Measurements from ENCODE around the gene STMN3.
"Not testable (repeated sequence)": the region's sequence is repeated elsewhere in the genome, so short reads cannot be mapped to it uniquely, and the experiment has no call there.

The STMN3 gene

DNA sequence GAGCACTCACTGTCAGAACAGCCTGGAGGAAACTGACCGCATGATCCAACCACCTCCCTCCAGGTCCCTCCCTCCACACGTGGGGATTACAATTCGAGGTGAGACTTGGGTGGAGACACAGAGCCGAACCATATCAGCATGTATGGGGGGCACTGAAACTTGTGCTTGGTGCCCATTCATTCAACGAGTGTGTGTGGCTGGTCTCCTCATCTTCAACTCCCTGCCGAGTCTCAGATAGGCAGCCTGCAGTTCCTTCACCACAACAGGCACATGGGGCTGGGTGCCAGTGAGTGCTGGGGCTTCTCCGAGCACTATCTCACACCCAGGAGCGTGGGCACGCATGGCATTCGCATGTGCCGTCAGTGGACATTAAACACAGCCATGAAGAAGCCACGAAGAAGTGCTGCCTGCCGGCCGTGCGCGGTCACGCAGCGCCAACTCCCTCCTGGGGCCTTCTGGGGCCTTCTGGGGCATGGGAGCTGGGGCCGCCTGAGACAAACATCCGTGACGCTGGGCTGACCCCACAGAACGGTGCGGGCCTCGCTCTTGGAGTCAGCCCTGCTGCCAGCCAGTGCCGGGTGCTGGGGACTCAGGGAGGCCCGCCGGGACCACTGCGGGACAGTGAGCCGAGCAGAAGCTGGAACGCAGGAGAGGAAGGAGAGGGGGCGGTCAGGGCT is 4.2 kb upstream of the STMN3 start:
- no peaks in the 10 kb centered on the region for H3K9me3 ChIP-seq (ENCODE audit: insufficient read depth, low read length)
- H3K4me3 ChIP-seq (ENCODE audit: insufficient read length, low read depth) = peak overlapping the region; percentile 79
- H3K36me3 ChIP-seq (ENCODE audit: insufficient read depth, insufficient read length, low read length) = peaks cover 33% of the 10 kb centered on the region
- H3K27me3 ChIP-seq (ENCODE audit: insufficient read depth, insufficient read length) = no peaks in the 10 kb centered on the region
- H3K4me1 ChIP-seq (ENCODE audit: insufficient read depth, insufficient read length) = peaks cover 20% of the 10 kb centered on the region
- peak overlapping the region; percentile 94 for H3K9ac ChIP-seq (ENCODE audit: insufficient read length, low read depth)
- no peak for DNase-seq (ENCODE audit: low read depth, low spot score)
- TF ChIP-seq SUZ12 (IDR thresholded peaks at IDR 0.05; ENCODE audit: extremely low read depth, insufficient read depth, insufficient read length) (no peak), ZNF274 (IDR thresholded peaks at IDR 0.05; ENCODE audit: low read depth, low read length) (no peak), YY1 (IDR thresholded peaks at IDR 0.05; ENCODE audit: insufficient read depth, insufficient read length) (no peak)

DNA sequence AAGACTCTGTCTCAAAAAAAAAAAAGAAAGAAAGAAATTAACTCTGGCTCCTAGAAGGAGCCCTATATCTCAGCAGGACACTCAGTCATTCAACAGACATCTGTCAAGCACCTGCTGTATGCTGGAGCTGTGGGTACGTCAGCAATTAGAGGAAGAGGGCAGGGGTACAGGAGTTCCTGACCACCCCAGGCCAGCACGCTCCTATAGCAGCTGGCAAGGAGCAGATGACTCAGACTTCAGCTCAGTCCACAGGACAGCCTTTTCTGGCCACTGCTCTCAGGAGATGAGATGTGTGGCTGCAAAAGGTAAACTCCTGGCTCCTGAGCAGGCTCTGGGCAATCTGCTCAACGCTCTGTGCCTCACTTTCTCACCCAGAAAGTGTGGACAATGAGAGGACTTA is 3.2 kb upstream of the STMN3 start:
- no peaks in the 10 kb centered on the region for H3K9me3 ChIP-seq (ENCODE audit: insufficient read depth, low read length)
- H3K9ac ChIP-seq (ENCODE audit: insufficient read length, low read depth) = no peak overlapping the region
- H3K36me3 ChIP-seq (ENCODE audit: insufficient read depth, insufficient read length, low read length) = peaks cover 24% of the 10 kb centered on the region
- TF ChIP-seq SUZ12 (IDR thresholded peaks at IDR 0.05; ENCODE audit: extremely low read depth, insufficient read depth, insufficient read length) (no peak), YY1 (IDR thresholded peaks at IDR 0.05; ENCODE audit: insufficient read depth, insufficient read length) (no peak), ZNF274 (IDR thresholded peaks at IDR 0.05; ENCODE audit: low read depth, low read length) (no peak)
- no peak overlapping the region for H3K4me3 ChIP-seq (ENCODE audit: insufficient read length, low read depth)
- H3K27me3 ChIP-seq (ENCODE audit: insufficient read depth, insufficient read length) = peaks cover 8% of the 10 kb centered on the region
- DNase-seq (ENCODE audit: low read depth, low spot score) = no peak
- H3K4me1 ChIP-seq (ENCODE audit: insufficient read depth, insufficient read length) = peaks cover 27% of the 10 kb centered on the region

DNA sequence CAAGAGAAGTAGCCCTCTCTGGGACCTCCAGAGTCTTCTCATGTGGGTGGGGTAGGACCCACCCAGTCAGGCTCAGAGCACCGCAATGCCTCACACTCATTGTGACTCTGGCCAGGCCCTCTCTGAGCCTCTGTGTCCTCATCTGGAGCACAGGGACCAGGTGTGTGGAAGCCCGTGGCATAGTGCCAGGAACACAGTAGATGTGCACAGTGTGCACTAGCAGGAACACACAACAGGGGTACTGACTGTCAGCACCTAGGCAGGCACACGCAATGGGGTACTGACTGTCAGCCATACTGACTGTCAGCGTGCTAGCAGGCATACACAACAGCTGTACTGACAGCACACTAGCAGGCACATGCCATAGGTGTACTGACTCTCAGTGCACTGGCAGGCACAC is 2.0 kb upstream of the STMN3 start:
- no peaks in the 10 kb centered on the region for H3K9me3 ChIP-seq (ENCODE audit: insufficient read depth, low read length)
- peaks cover 31% of the 10 kb centered on the region for H3K4me1 ChIP-seq (ENCODE audit: insufficient read depth, insufficient read length)
- peaks cover 12% of the 10 kb centered on the region for H3K36me3 ChIP-seq (ENCODE audit: insufficient read depth, insufficient read length, low read length)
- peak overlapping the region; percentile 7 for H3K9ac ChIP-seq (ENCODE audit: insufficient read length, low read depth)
- no peak overlapping the region for H3K4me3 ChIP-seq (ENCODE audit: insufficient read length, low read depth)
- no peak for TF ChIP-seq SUZ12 (IDR thresholded peaks at IDR 0.05; ENCODE audit: extremely low read depth, insufficient read depth, insufficient read length)
- no peak for TF ChIP-seq YY1 (IDR thresholded peaks at IDR 0.05; ENCODE audit: insufficient read depth, insufficient read length)
- no peak for TF ChIP-seq ZNF274 (IDR thresholded peaks at IDR 0.05; ENCODE audit: low read depth, low read length)
- peaks cover 9% of the 10 kb centered on the region for H3K27me3 ChIP-seq (ENCODE audit: insufficient read depth, insufficient read length)
- DNase-seq (ENCODE audit: low read depth, low spot score) = no peak

DNA sequence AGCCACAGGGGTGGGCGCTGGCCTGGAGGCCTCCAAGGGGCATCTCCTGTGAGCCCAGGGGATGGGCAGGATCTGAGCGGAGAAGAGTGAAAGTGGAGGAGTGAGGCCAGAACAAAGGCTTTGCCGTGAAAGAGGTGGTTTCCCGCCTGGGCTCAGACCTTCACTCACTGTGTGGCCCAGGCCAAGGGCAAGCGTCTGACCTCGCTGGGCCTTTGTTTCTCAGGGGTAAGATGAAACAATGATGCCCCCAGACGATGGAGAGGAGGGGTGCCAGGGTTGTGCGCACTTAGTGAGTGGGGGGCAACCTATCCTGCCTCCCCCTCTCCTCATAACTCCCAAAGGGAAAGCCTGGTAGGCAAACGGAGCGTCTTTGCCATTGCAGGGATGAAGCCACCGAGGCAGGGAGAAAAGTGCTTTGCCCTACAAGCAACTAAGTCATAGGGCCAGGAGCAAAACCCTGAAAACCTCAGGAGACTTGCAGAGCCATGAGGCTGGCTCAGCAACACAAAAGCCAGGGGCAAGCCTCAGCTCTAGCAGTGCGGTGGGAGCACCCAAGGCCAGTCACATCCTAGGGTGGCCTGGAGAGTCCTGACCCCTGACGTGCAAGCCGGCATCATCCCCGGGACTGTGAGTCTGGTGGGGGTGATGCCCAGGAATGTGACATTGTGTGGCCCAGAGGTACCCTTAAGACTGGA is 897 bp upstream of the STMN3 start:
- H3K4me1 ChIP-seq (ENCODE audit: insufficient read depth, insufficient read length) = peaks cover 28% of the 10 kb centered on the region

DNA sequence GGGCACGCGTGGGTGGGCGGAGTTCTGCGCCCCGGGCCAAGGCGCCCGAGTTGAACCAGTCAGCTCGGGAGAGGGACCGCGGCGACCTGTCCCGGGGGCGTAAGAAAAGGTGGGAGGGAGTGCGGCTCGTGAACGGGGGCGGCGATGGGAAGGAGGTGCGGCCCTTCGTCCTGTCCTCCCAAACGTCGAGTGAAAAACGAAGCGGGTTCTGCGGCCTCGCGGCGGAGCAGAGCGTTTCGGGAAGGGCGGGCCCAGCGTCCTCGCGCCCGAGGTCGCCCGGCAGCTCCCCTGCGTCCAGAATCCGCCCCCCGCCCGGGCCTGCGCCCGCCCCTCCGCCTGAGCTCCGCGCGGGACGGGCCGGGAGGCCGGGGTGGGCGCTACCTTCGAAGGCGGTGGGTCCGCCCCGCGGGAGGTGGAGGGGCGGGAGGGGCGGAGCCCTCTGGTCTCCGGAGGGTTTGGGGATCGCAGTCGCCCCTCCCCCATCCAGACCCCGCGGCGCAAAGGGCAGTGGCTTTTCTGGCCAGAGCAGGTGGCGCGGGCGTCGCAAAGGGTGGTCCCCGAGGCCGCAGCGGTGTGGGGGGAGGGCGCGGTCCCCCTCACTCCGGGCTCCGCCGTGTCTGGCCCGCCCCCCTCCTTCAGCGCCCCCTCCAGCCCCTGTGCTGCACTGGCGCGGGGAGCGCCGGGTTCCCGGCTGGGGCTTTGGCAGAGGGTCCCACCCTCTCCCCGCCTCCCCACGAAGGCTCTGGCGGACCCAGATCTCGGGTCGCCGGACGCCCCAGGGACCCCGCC is 838 bp downstream of the STMN3 start:
- peak overlapping the region; percentile 57 for H3K4me3 ChIP-seq (ENCODE audit: insufficient read length, low read depth)
- DNase-seq (ENCODE audit: low read depth, low spot score) = no peak
- H3K27me3 ChIP-seq (ENCODE audit: insufficient read depth, insufficient read length) = peaks cover 9% of the 10 kb centered on the region
- peaks cover 23% of the 10 kb centered on the region for H3K4me1 ChIP-seq (ENCODE audit: insufficient read depth, insufficient read length)
- H3K36me3 ChIP-seq (ENCODE audit: insufficient read depth, insufficient read length, low read length) = peaks cover 4% of the 10 kb centered on the region
- H3K9me3 ChIP-seq (ENCODE audit: insufficient read depth, low read length) = no peaks in the 10 kb centered on the region
- TF ChIP-seq SUZ12 (IDR thresholded peaks at IDR 0.05; ENCODE audit: extremely low read depth, insufficient read depth, insufficient read length) (no peak), ZNF274 (IDR thresholded peaks at IDR 0.05; ENCODE audit: low read depth, low read length) (no peak), YY1 (IDR thresholded peaks at IDR 0.05; ENCODE audit: insufficient read depth, insufficient read length) (no peak)
- peak overlapping the region; percentile 76 for H3K9ac ChIP-seq (ENCODE audit: insufficient read length, low read depth)

More for the DNA sequence above, 897 bp upstream of the STMN3 start:
- no peaks in the 10 kb centered on the region for H3K9me3 ChIP-seq (ENCODE audit: insufficient read depth, low read length)
- H3K9ac ChIP-seq (ENCODE audit: insufficient read length, low read depth) = peak overlapping the region; percentile 74
- no peak for DNase-seq (ENCODE audit: low read depth, low spot score)
- TF ChIP-seq SUZ12 (IDR thresholded peaks at IDR 0.05; ENCODE audit: extremely low read depth, insufficient read depth, insufficient read length) (no peak), ZNF274 (IDR thresholded peaks at IDR 0.05; ENCODE audit: low read depth, low read length) (no peak), YY1 (IDR thresholded peaks at IDR 0.05; ENCODE audit: insufficient read depth, insufficient read length) (no peak)
- peaks cover 9% of the 10 kb centered on the region for H3K27me3 ChIP-seq (ENCODE audit: insufficient read depth, insufficient read length)
- peaks cover under 1% of the 10 kb centered on the region for H3K36me3 ChIP-seq (ENCODE audit: insufficient read depth, insufficient read length, low read length)
- H3K4me3 ChIP-seq (ENCODE audit: insufficient read length, low read depth) = peak overlapping the region; percentile 51

DNA sequence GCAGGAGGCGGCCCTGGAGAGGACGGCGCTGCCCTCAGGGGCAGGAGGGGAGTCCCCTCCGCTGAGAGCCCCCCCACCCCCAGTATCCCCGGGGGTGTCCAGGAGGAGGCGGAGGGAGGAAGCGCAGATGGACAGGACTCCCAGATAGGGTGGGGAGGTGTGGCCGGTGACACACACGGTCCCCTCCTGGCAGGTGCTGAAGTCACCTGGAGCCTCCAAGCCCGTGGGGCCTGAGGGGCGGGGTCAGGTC is 1.4 kb downstream of the STMN3 start:
- Histone ChIP-seq H3K4me1 (ENCODE audit: insufficient read depth, insufficient read length) (peaks cover 20% of the 10 kb centered on the region), H3K9ac (ENCODE audit: insufficient read length, low read depth) (peak overlapping the region; percentile 76), H3K4me3 (ENCODE audit: insufficient read length, low read depth) (peak overlapping the region; percentile 57)

DNA sequence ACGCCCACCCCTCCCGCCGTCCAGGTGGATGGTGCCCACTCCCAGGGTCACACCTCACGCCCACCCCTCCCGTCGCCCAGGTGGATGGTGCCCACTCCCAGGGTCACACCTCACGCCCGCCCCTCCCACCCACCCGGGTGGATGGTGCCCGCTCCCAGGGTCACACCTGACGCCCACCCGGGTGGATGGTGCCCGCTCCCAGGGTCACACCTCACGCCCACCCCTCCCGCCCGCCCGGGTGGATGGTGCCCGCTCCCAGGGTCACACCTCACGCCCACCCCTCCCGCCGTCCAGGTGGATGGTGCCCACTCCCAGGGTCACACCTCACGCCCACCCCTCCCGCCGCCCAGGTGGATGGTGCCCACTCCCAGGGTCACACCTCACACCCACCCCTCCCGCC is 2.7 kb downstream of the STMN3 start:
- not testable (repeated sequence) for H3K36me3 ChIP-seq (ENCODE audit: insufficient read depth, insufficient read length, low read length); H3K9ac ChIP-seq (ENCODE audit: insufficient read length, low read depth); DNase-seq (ENCODE audit: low read depth, low spot score); H3K4me3 ChIP-seq (ENCODE audit: insufficient read length, low read depth); H3K9me3 ChIP-seq (ENCODE audit: insufficient read depth, low read length); H3K27me3 ChIP-seq (ENCODE audit: insufficient read depth, insufficient read length)
- peaks cover 20% of the 10 kb centered on the region for H3K4me1 ChIP-seq (ENCODE audit: insufficient read depth, insufficient read length)

More for the DNA sequence above, 1.4 kb downstream of the STMN3 start:
- peaks cover 4% of the 10 kb centered on the region for H3K36me3 ChIP-seq (ENCODE audit: insufficient read depth, insufficient read length, low read length)
- no peaks in the 10 kb centered on the region for H3K9me3 ChIP-seq (ENCODE audit: insufficient read depth, low read length)
- H3K27me3 ChIP-seq (ENCODE audit: insufficient read depth, insufficient read length) = peaks cover 9% of the 10 kb centered on the region
- TF ChIP-seq YY1 (IDR thresholded peaks at IDR 0.05; ENCODE audit: insufficient read depth, insufficient read length) = no peak
- TF ChIP-seq ZNF274 (IDR thresholded peaks at IDR 0.05; ENCODE audit: low read depth, low read length) = no peak
- no peak for TF ChIP-seq SUZ12 (IDR thresholded peaks at IDR 0.05; ENCODE audit: extremely low read depth, insufficient read depth, insufficient read length)
- no peak for DNase-seq (ENCODE audit: low read depth, low spot score)

All from NT2/D1 (cell line).